ENCODE results near the gene TRIM63. TPM values are rescaled to one million over a fixed set of nuclear protein-coding genes. Genes with fewer than 3 reads are reported as not detected.

The TRIM63 gene
- total RNA-seq, 1 experiment from 2014 or later = not detected

GRCh38 chr1:26079960-26080814 lies 12.8 kb upstream of the TRIM63 start:
- no peak overlapping the region for H3K18ac ChIP-seq (ENCODE audit: insufficient read length, low read depth, low read length)
- Mint-ChIP-seq H3K4me1 (peaks cover 12 to 15% of the 10 kb centered on the region in 2 experiments), H3K9me3 (no peaks in the 10 kb centered on the region), H3K4me3 (no peak overlapping the region; a peak in 1 of 5 replicates), H3K36me3 (ENCODE audit: insufficient read depth in 1 of 3, low read depth in 3 of 3) (no peaks in the 10 kb centered on the region), H3K27ac (no peak overlapping the region), H3K27me3 (ENCODE audit: low read depth) (peaks cover 17% of the 10 kb centered on the region)
- H3K4ac ChIP-seq (ENCODE audit: low read depth, low read length) = no peak overlapping the region
- no peak overlapping the region for H2AFZ ChIP-seq (ENCODE audit: low read length)
- no peak overlapping the region for H3K14ac ChIP-seq (ENCODE audit: insufficient read depth, low read length)
- H3T11ph ChIP-seq (ENCODE audit: low read length) = no peak overlapping the region
- TF ChIP-seq, protein P1, sequence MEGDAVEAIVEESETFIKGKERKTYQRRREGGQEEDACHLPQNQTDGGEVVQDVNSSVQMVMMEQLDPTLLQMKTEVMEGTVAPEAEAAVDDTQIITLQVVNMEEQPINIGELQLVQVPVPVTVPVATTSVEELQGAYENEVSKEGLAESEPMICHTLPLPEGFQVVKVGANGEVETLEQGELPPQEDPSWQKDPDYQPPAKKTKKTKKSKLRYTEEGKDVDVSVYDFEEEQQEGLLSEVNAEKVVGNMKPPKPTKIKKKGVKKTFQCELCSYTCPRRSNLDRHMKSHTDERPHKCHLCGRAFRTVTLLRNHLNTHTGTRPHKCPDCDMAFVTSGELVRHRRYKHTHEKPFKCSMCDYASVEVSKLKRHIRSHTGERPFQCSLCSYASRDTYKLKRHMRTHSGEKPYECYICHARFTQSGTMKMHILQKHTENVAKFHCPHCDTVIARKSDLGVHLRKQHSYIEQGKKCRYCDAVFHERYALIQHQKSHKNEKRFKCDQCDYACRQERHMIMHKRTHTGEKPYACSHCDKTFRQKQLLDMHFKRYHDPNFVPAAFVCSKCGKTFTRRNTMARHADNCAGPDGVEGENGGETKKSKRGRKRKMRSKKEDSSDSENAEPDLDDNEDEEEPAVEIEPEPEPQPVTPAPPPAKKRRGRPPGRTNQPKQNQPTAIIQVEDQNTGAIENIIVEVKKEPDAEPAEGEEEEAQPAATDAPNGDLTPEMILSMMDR (conservative IDR thresholded peaks at IDR 0.05) = no peak
- no peak overlapping the region for H3K9ac ChIP-seq (ENCODE audit: extremely low read depth, insufficient read length, low read length)
- H3K4me2 ChIP-seq (ENCODE audit: insufficient read depth, insufficient read length, low read length) = no peak overlapping the region
- no peak overlapping the region for H2AK5ac ChIP-seq (ENCODE audit: insufficient read length, low read length)
- no peak for DNase-seq
- no CpG with 5 or more reads among the region's 9 CpGs for WGBS (ENCODE audit: extremely low coverage, insufficient read length, low lambda C conversion rate)
- no peaks in the 10 kb centered on the region for H3K27me3 ChIP-seq (ENCODE audit: insufficient read depth, low read length)
- H3K56ac ChIP-seq (ENCODE audit: insufficient read length, low read depth, low read length) = no peak overlapping the region
- no peak overlapping the region for H2BK15ac ChIP-seq (ENCODE audit: low read depth, low read length)
- no peaks in the 10 kb centered on the region; the same call in 1 of the 2 replicates for H3K4me1 ChIP-seq (ENCODE audit: insufficient read depth, low read length)
- H2BK120ac ChIP-seq (ENCODE audit: low read depth, low read length, poor library complexity, severe bottlenecking) = no peak overlapping the region
- H3K23me2 ChIP-seq (ENCODE audit: insufficient read length, low read depth, low read length, poor library complexity, severe bottlenecking) = no peaks in the 10 kb centered on the region
- no peak overlapping the region for H3K23ac ChIP-seq (ENCODE audit: insufficient read length, low read depth, low read length)
- no peaks in the 10 kb centered on the region for H4K20me1 ChIP-seq (ENCODE audit: control insufficient read depth, insufficient read depth, insufficient read length)
- no peak overlapping the region for H2BK12ac ChIP-seq (ENCODE audit: insufficient read length, low read depth, low read length)
- no peak overlapping the region for H3K27ac ChIP-seq (ENCODE audit: insufficient read length, low read depth, low read length)
- no peak overlapping the region for H4K91ac ChIP-seq (ENCODE audit: insufficient read length, low read depth, low read length)
- no peak overlapping the region for H2BK20ac ChIP-seq (ENCODE audit: low read depth, low read length, poor library complexity, severe bottlenecking)
- H4K8ac ChIP-seq (replicated peaks; ENCODE audit: insufficient read length, low read depth, low read length) = no peak overlapping the region
- no peaks in the 10 kb centered on the region for H3K79me2 ChIP-seq (ENCODE audit: insufficient read depth, low read length)
- H4K5ac ChIP-seq (ENCODE audit: insufficient read length, low read depth, low read length) = no peak overlapping the region
- H3K9me3 ChIP-seq (ENCODE audit: control insufficient read depth, low read depth, low read length) = no peaks in the 10 kb centered on the region
- no peaks in the 10 kb centered on the region for H3K79me1 ChIP-seq (ENCODE audit: insufficient read depth, low read depth, low read length, poor library complexity, severe bottlenecking)
- no peak overlapping the region for H2BK5ac ChIP-seq (ENCODE audit: insufficient read length, low read length)
